A673 (cell line): ENCODE data around the gene UNC45B. TPM values are rescaled to one million over a fixed set of nuclear protein-coding genes. Genes with fewer than 3 reads are reported as not detected.

Experiments used
- BruUV-seq: library from RNA; stranded (reverse); fragments of 400-500 nt; replicated peaks from 2 replicates; lab custom pipeline; 2021; lab: Mats Ljungman, UMichigan
- CTCF ChIA-PET: fragments of 300-600 bp; sonication (Branson Sonifier 250); formaldehyde crosslinking; loops from one replicate; lab custom pipeline; 2022; ENCODE audit warnings: antibody characterized with exemption; lab: Charles Lee
- POLR2A ChIA-PET: fragments of 300-600 bp; sonication (Branson Sonifier 250); formaldehyde crosslinking; loops from one replicate; lab custom pipeline; 2022; ENCODE audit warnings: antibody characterized with exemption; ENCODE audit not compliant: low non-redundant PET; lab: Charles Lee
- DNase-seq: peaks from one replicate; pipeline ENCODE4 v3.0.0-alpha.2; 2015; ENCODE audit warnings: low spot score
- H3K27ac ChIP-seq: fragments of 200-600 bp; sonication (generic); 2 replicates; pipeline ENCODE4 v1.5.1; 2016; ENCODE audit warnings: mixed run types, low read depth, mild to moderate bottlenecking, mixed read lengths, antibody characterized with exemption, low read length; ENCODE audit not compliant: poor library complexity, severe bottlenecking
- H3K27me3 ChIP-seq: fragments of 200-600 bp; sonication (generic); replicated peaks from 2 replicates; pipeline ENCODE4 v1.6.1; 2017; ENCODE audit warnings: mixed run types, low read depth, mild to moderate bottlenecking, mixed read lengths, antibody characterized with exemption, low read length; ENCODE audit not compliant: insufficient read depth, poor library complexity
- H3K36me3 ChIP-seq: fragments of 200-600 bp; sonication (generic); 2 replicates; pipeline ENCODE4 v1.6.1; 2016; ENCODE audit warnings: mixed run types, mild to moderate bottlenecking, mixed read lengths, antibody characterized with exemption, low read length; ENCODE audit not compliant: insufficient read depth, poor library complexity, severe bottlenecking
- H3K4me1 ChIP-seq: fragments of 200-600 bp; sonication (generic); 2 replicates; pipeline ENCODE4 v1.6.1; 2017; ENCODE audit warnings: mixed run types, mild to moderate bottlenecking, mixed read lengths, antibody characterized with exemption, low read length; ENCODE audit not compliant: insufficient read depth, poor library complexity, severe bottlenecking
- H3K4me3 ChIP-seq: fragments of 200-600 bp; sonication (generic); 2 replicates; pipeline ENCODE4 v1.5.1; 2016; ENCODE audit warnings: low read depth, mixed run types, mild to moderate bottlenecking, mixed read lengths, low read length; ENCODE audit not compliant: poor library complexity, severe bottlenecking
- H3K9me3 ChIP-seq: fragments of 200-600 bp; sonication (generic); 2 replicates; pipeline ENCODE4 v1.6.1; 2016; ENCODE audit warnings: mixed run types, low read depth, mild to moderate bottlenecking, mixed read lengths, antibody characterized with exemption, low read length; ENCODE audit not compliant: poor library complexity, severe bottlenecking
- EZH2 ChIP-seq: fragments of 200-600 bp; sonication (generic); IDR thresholded peaks from 2 replicates; pipeline ENCODE4 v1.6.1; 2017; ENCODE audit warnings: borderline replicate concordance, low read depth, mild to moderate bottlenecking, mixed read lengths, antibody characterized with exemption, low read length; ENCODE audit not compliant: poor library complexity, severe bottlenecking
- intact Hi-C: fragments of 100-400 bp; cut with micrococcal nuclease; formaldehyde crosslinking; loops from one replicate; pipeline ENCODE4 v1.10.0; 2022; ENCODE audit not compliant: unreplicated experiment
- total RNA-seq: library from RNA; stranded (reverse); gene quantifications from 2 replicates; pipeline ENCODE4 v1.2.3, GENCODE V29; 2021
- TF ChIP-seq, protein P1 (sequence below): fragments of 300-800, 200-600 bp; sonication (generic); conservative IDR thresholded peaks from 2 replicates; pipeline ENCODE4 v1.5.1; 2017; ENCODE audit warnings: low read depth, mild to moderate bottlenecking, antibody characterized with exemption, low read length, moderate library complexity, mixed read lengths

UNC45B gene
- total RNA-seq, 1 experiment from 2014 or later, result not detected

DNA sequence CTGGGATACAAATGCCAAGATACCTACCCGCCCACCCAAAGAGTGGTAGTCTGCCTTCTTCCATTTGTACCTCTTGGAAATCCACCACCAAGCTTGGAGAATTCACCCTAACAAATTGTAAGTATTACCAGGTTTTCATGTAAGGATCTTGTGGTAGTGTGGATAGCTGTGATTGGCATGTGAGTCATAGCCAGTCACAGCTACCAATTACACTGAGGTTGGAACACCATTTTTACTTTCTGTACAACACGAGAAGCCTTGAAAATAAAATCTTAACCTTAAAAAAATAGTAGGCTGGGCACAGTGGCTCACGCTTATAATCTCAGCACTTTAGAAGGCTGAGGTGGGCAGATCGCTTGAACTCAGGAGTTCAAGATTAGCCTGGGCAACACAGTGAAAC, 65.1 kb downstream of the UNC45B start:
- Histone ChIP-seq H3K4me1 (no peaks in the 10 kb centered on the region), H3K27me3 (no peaks in the 10 kb centered on the region), H3K4me3 (no peak overlapping the region), H3K36me3 (no peaks in the 10 kb centered on the region), H3K27ac (no peak overlapping the region), H3K9me3 (no peaks in the 10 kb centered on the region)
- POLR2A ChIA-PET, result no interaction called here
- no TSS peak for BruUV-seq
- DNase-seq, result no peak
- TF ChIP-seq EZH2, result no peak
- TF ChIP-seq, protein P1, sequence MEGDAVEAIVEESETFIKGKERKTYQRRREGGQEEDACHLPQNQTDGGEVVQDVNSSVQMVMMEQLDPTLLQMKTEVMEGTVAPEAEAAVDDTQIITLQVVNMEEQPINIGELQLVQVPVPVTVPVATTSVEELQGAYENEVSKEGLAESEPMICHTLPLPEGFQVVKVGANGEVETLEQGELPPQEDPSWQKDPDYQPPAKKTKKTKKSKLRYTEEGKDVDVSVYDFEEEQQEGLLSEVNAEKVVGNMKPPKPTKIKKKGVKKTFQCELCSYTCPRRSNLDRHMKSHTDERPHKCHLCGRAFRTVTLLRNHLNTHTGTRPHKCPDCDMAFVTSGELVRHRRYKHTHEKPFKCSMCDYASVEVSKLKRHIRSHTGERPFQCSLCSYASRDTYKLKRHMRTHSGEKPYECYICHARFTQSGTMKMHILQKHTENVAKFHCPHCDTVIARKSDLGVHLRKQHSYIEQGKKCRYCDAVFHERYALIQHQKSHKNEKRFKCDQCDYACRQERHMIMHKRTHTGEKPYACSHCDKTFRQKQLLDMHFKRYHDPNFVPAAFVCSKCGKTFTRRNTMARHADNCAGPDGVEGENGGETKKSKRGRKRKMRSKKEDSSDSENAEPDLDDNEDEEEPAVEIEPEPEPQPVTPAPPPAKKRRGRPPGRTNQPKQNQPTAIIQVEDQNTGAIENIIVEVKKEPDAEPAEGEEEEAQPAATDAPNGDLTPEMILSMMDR, result no peak
- CTCF ChIA-PET, result no interaction called here
- intact Hi-C loops, result no loop called here

DNA sequence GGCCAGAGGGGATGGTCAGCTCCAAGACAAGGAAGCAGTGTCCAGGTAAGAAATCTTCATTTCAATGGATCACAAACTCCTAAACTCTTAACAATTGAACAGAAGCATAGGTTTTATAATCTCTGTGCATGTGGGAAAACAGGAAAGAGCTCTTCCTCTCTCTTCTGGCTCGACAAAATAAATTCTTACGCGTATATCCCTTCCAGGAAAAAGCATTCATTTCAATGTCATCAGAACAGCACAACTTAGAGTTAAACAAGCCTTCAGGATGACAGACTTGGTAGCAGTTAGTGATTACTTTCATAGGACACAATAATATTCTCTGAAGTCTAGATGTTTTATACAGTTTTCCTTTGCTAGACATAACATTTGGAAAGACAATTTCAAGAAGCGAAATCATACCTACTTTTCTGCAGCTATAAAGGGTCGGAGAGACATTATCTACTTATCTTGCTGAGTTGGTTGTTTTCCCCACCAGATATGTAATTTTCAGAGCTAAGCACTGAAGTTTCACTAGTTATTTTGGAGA, 65.9 kb downstream of the UNC45B start:
- no peaks in the 10 kb centered on the region for H3K4me1 ChIP-seq
- no peak for DNase-seq
- CTCF ChIA-PET, result no interaction called here
- TF ChIP-seq, protein P1, result no peak
- TF ChIP-seq EZH2, result no peak
- no peaks in the 10 kb centered on the region for H3K36me3 ChIP-seq
- BruUV-seq, result no TSS peak
- intact Hi-C loops, result no loop called here
- no peaks in the 10 kb centered on the region for H3K27me3 ChIP-seq
- H3K9me3 ChIP-seq, result no peaks in the 10 kb centered on the region
- H3K4me3 ChIP-seq, result no peak overlapping the region
- POLR2A ChIA-PET, result no interaction called here
- no peak overlapping the region for H3K27ac ChIP-seq

- POLR2A ChIA-PET, result no interaction called here
- Histone ChIP-seq H3K27ac (no peak overlapping the region), H3K36me3 (no peaks in the 10 kb centered on the region), H3K4me1 (no peaks in the 10 kb centered on the region), H3K4me3 (no peak overlapping the region), H3K27me3 (no peaks in the 10 kb centered on the region), H3K9me3 (no peaks in the 10 kb centered on the region)
- TF ChIP-seq, protein P1, result no peak
- no peak for TF ChIP-seq EZH2
- no TSS peak for BruUV-seq
- CTCF ChIA-PET, result no interaction called here
- intact Hi-C loops, result no loop called here
- peak; percentile 22 for DNase-seq
These were observed 66.6 kb downstream of the UNC45B start for GRCh38 chr17:35214192-35214591.
